HepG2 (cell line): ENCODE data around the gene ANXA9. TPM values are rescaled to one million over a fixed set of nuclear protein-coding genes. Genes with fewer than 3 reads are reported as not detected.
A peak's percentile ranks its signal among the peaks of the same experiment; 100 is the strongest.

Source experiments
- ATAC-seq: fragments of 200-7000 bp; cut with Tn5 transposase; 3 replicates; pipeline ENCODE4 v1.9.1; 2020; ENCODE audit warnings: mild to moderate bottlenecking, moderate library complexity
- BruUV-seq: library from RNA; stranded (reverse); fragments of 400-500 nt; replicated peaks from 2 replicates; lab custom pipeline; 2021; lab: Mats Ljungman, UMichigan
- CTCF ChIA-PET: fragments of 300-600 bp; formaldehyde crosslinking; extraction: SDS; loops from one replicate; lab custom pipeline; 2021; ENCODE audit warnings: low total read pairs, inconsistent platforms, low intra/inter-chr PET ratio; lab: Yijun Ruan, JAX
- POLR2A ChIA-PET: fragments of 350-600 bp; sonication (Branson Sonifier 250); formaldehyde crosslinking; loops from one replicate; lab custom pipeline; 2020; ENCODE audit warnings: antibody characterized with exemption, inconsistent platforms; lab: Yijun Ruan, JAX
- DNase-seq: peaks from one replicate; pipeline ENCODE4 v3.0.0-alpha.2; 2015; ENCODE audit warnings: low spot score
- FAIRE-seq: peaks from 3 replicates; lab custom pipeline; 2011; peaks lifted over from hg19 to GRCh38; lab: Jason Lieb, UNC
- H2AFZ ChIP-seq: one replicate; pipeline ENCODE4 v1.6.1; 2011; ENCODE audit warnings: low read length, inconsistent platforms
- H3K27ac ChIP-seq: fragments of 300-600 bp; 3 replicates; pipeline ENCODE4 v1.8.0; 2011; ENCODE audit warnings: mixed run types, mild to moderate bottlenecking, mixed read lengths, low read length, inconsistent platforms; ENCODE audit not compliant: insufficient read depth; ENCODE audit errors: extremely low read length
- H3K27me3 ChIP-seq, 2 experiments: fragments of 200-600 bp in 1 of 2; 2 replicates in 1 of 2; 3 replicates in 1 of 2; pipeline versions ENCODE4 v1.6.0 to v1.8.0; 2011; ENCODE audit warnings: low read length in 2 of 2, mild to moderate bottlenecking in 2 of 2, moderate library complexity in 2 of 2, inconsistent platforms in 1 of 2; ENCODE audit not compliant: insufficient read depth in 2 of 2, control insufficient read depth in 1 of 2
- H3K36me3 ChIP-seq, 2 experiments: fragments of 200-600 bp in 1 of 2; replicated peaks in 1 of 2; 2 replicates in 1 of 2; 3 replicates in 1 of 2; pipeline versions ENCODE4 v1.5.1 to v1.8.0; 2011; ENCODE audit warnings: low read length in 2 of 2, inconsistent platforms in 1 of 2; ENCODE audit not compliant: insufficient read depth in 2 of 2, control insufficient read depth in 1 of 2
- H3K4me1 ChIP-seq: 2 replicates; pipeline ENCODE4 v1.5.1; 2012; ENCODE audit warnings: low read length, inconsistent platforms; ENCODE audit not compliant: insufficient read depth
- H3K4me2 ChIP-seq: 2 replicates; pipeline ENCODE4 v1.6.0; 2011; ENCODE audit warnings: low read depth, low read length, inconsistent platforms
- H3K4me3 ChIP-seq, 3 experiments: fragments of 200-600 bp in 1 of 3; sonication (generic), shearing (Covaris generic) in 1 of 3; replicated peaks in 1 of 3; 2 replicates each; pipeline ENCODE4 v1.5.1; 2011 to 2016; ENCODE audit warnings: low read length in 3 of 3, inconsistent platforms in 2 of 3, low read depth in 2 of 3, mild to moderate bottlenecking in 2 of 3, control low read depth in 1 of 3, mixed read lengths in 1 of 3; ENCODE audit not compliant: insufficient read depth in 1 of 3
- H3K79me2 ChIP-seq: one replicate; pipeline ENCODE4 v1.6.1; 2011; ENCODE audit warnings: low read length, inconsistent platforms; ENCODE audit not compliant: insufficient read depth
- H3K9ac ChIP-seq: 2 replicates; pipeline ENCODE4 v1.6.0; 2011; ENCODE audit warnings: mild to moderate bottlenecking, low read depth, low read length, inconsistent platforms; ENCODE audit not compliant: insufficient read depth
- H3K9me3 ChIP-seq: 2 replicates; pipeline ENCODE4 v1.5.1; 2012; ENCODE audit warnings: mild to moderate bottlenecking, low read length
- H4K20me1 ChIP-seq: 2 replicates; pipeline ENCODE4 v1.6.0; 2011; ENCODE audit warnings: inconsistent platforms, mild to moderate bottlenecking, low read length, moderate library complexity; ENCODE audit not compliant: insufficient read depth
- ATF1 ChIP-seq: IDR thresholded peaks from 2 replicates; pipeline ENCODE4 v1.6.1; 2016; ENCODE audit warnings: mild to moderate bottlenecking, control low read depth
- ATF2 ChIP-seq: sonication (generic); formaldehyde crosslinking; IDR thresholded peaks from 2 replicates; pipeline ENCODE4 v1.4.0; 2020; ENCODE audit warnings: missing genetic modification reagents
- CREBL2 ChIP-seq: sonication (generic); formaldehyde crosslinking; IDR thresholded peaks from 2 replicates; pipeline ENCODE4 v1.8.1; 2023; ENCODE audit warnings: missing genetic modification reagents, mild to moderate bottlenecking, borderline replicate concordance
- FOXO1 ChIP-seq: sonication (generic); formaldehyde crosslinking; IDR thresholded peaks from 2 replicates; pipeline ENCODE4 v1.4.0; 2020; ENCODE audit warnings: missing genetic modification reagents
- GMEB1 ChIP-seq: sonication (generic); formaldehyde crosslinking; IDR thresholded peaks from 2 replicates; pipeline ENCODE4 v1.5.1; 2020; ENCODE audit warnings: missing genetic modification reagents, mild to moderate bottlenecking, borderline replicate concordance
- KDM5B ChIP-seq: sonication (generic); formaldehyde crosslinking; IDR thresholded peaks from 2 replicates; pipeline ENCODE4 v1.4.0; 2020; ENCODE audit warnings: missing genetic modification reagents, mild to moderate bottlenecking, borderline replicate concordance
- KLF11 ChIP-seq: IDR thresholded peaks from 2 replicates; pipeline ENCODE4 v1.6.1; 2016; ENCODE audit warnings: missing compliant biosample characterization
- NCOA2 ChIP-seq: sonication (generic); formaldehyde crosslinking; IDR thresholded peaks from 2 replicates; pipeline ENCODE4 v1.8.0; 2022; ENCODE audit warnings: inconsistent platforms
- RARA ChIP-seq: IDR thresholded peaks from 2 replicates; pipeline ENCODE4 v1.6.1; 2016; ENCODE audit warnings: missing genetic modification reagents, missing compliant biosample characterization
- SMYD3 ChIP-seq: sonication (generic); formaldehyde crosslinking; IDR thresholded peaks from 2 replicates; pipeline ENCODE4 v1.8.1; 2023; ENCODE audit warnings: mild to moderate bottlenecking, missing genetic modification reagents
- STAT6 ChIP-seq: sonication (generic); formaldehyde crosslinking; IDR thresholded peaks from 2 replicates; pipeline ENCODE4 v1.4.0; 2020; ENCODE audit warnings: missing genetic modification reagents, mild to moderate bottlenecking, borderline replicate concordance
- ZKSCAN1 ChIP-seq: fragments of 150-350 bp; IDR thresholded peaks from 2 replicates; pipeline ENCODE4 v1.6.1; 2014; ENCODE audit warnings: low read length
- ZNF331 ChIP-seq: sonication (generic); formaldehyde crosslinking; IDR thresholded peaks from 2 replicates; pipeline ENCODE4 v1.4.0; 2020; ENCODE audit warnings: missing genetic modification reagents
- ZNF564 ChIP-seq: sonication (generic); formaldehyde crosslinking; IDR thresholded peaks from 2 replicates; pipeline ENCODE4 v1.8.1; 2023; ENCODE audit warnings: mild to moderate bottlenecking, missing genetic modification reagents
- ZNF644 ChIP-seq: IDR thresholded peaks from 2 replicates; pipeline ENCODE4 v1.6.1; 2016; ENCODE audit warnings: low read depth
- ZNF772 ChIP-seq: sonication (generic); formaldehyde crosslinking; IDR thresholded peaks from 2 replicates; pipeline ENCODE4 v1.5.0; 2020; ENCODE audit warnings: mild to moderate bottlenecking, missing genetic modification reagents
- ZNF891 ChIP-seq: sonication (generic); formaldehyde crosslinking; IDR thresholded peaks from 2 replicates; pipeline ENCODE4 v1.5.0; 2020; ENCODE audit warnings: mild to moderate bottlenecking, missing genetic modification reagents
- ZSCAN22 ChIP-seq: sonication (generic); formaldehyde crosslinking; IDR thresholded peaks from 2 replicates; pipeline ENCODE4 v1.4.0; 2020; ENCODE audit warnings: mild to moderate bottlenecking, missing genetic modification reagents
- WGBS: methylation state at CpG from one replicate; pipeline ENCODE4 v1.1.6; 2017; ENCODE audit warnings: low lambda C conversion rate; 5-methylcytosine and 5-hydroxymethylcytosine counted together
- in situ Hi-C: cut with HindIII; loops from 2 replicates; pipeline ENCODE4 v1.10.0; 2017; ENCODE audit warnings: low pct_unique_long_range_greater_than_20kb; ENCODE audit not compliant: extremely low pct_ligation_motif_present
- intact Hi-C: fragments of 100-400 bp; cut with micrococcal nuclease; formaldehyde crosslinking; loops from one replicate; pipeline ENCODE4 v1.10.0; 2022; ENCODE audit not compliant: unreplicated experiment
- polyA plus RNA-seq, 8 experiments: library from polyadenylated mRNA; depleted of rRNA in 3 of 8; stranded (reverse) in 7 of 8; unstranded in 1 of 8; fragments of >200 nt; fragmentation: Illumina TruSeq in 4 of 8; extraction: Trizol in 4 of 8; gene quantifications; 2 replicates each; pipeline versions ENCODE4 v1.2.1 to v1.2.3, GENCODE V29; 2011 to 2016; ENCODE audit warnings: low read depth in 4 of 8, missing spikeins in 1 of 8, mixed read lengths in 1 of 8; ENCODE audit not compliant: insufficient read depth in 1 of 8
- total RNA-seq, 5 experiments: library from RNA; depleted of rRNA; stranded (reverse); fragments of >200 nt; fragmentation: Illumina TruSeq; extraction: Trizol; gene quantifications; 2 replicates each; pipeline ENCODE4 v1.2.3, GENCODE V29; 2016; ENCODE audit warnings: low read depth in 1 of 5

ANXA9 gene
- total and polyA plus RNA-seq, 2 of the 13 experiments (the other 11 are each of a cell fraction or from before 2014, with no cell fraction given) = 13.3 to 23.9 TPM

- H2AFZ ChIP-seq = peak within 1 kb of the TSS; percentile 35
- no peaks in the 10 kb centered on the region for H3K36me3 ChIP-seq
- H3K27ac ChIP-seq = peak within 1 kb of the TSS; percentile 100
- intact Hi-C loops = loop anchor here (5.0 kb wide), 2 partner anchors 36 to 39 kb away; partner anchors contain the start of genes C1orf56 and CERS2
- ATAC-seq (peak; percentile 55), DNase-seq (peak; percentile 95), FAIRE-seq (peak; percentile 60)
- no peaks in the 10 kb centered on the region for H4K20me1 ChIP-seq
- peak within 1 kb of the TSS; percentile 99 for H3K4me2 ChIP-seq
- H3K27me3 ChIP-seq = no peaks in the 10 kb centered on the region; a peak in 1 of 5 replicates
- H3K4me3 ChIP-seq = peak within 1 kb of the TSS; percentile 66 to 99 (median 91)
- H3K79me2 ChIP-seq = peaks cover 34% of the 10 kb centered on the region
- H3K9me3 ChIP-seq = no peaks in the 10 kb centered on the region
- ChIA-PET POLR2A (interaction anchor here (0.5 kb wide), 1 partner anchor 211 kb away, joined by 3 read pairs; no protein-coding TSS in a partner anchor), CTCF (interaction anchor here (0.9 to 1.4 kb wide), 2 partner anchors 28 to 29 kb away, joined by 3 read pairs; no protein-coding TSS in a partner anchor)
- in situ Hi-C loops = no loop called here
- no TSS peak for BruUV-seq
- peaks cover 77% of the 10 kb centered on the region for H3K4me1 ChIP-seq
- H3K9ac ChIP-seq = peak within 1 kb of the TSS; percentile 98
- WGBS = under 1% methylated on average over 41 of the region's 69 CpGs
- no peak; the same call in 1 of the 2 replicates for TF ChIP-seq KDM5B (CRISPR knock-in tag)
- TF ChIP-seq ZKSCAN1 = no peak
- TF ChIP-seq NCOA2 (CRISPR knock-in tag) = no peak
- peak; percentile 78 for TF ChIP-seq ATF1
- TF ChIP-seq STAT6 = 0 out of 2 replicates have a peak, but pooled peaks have one; percentile 78
- peak; percentile 56; the same call in 1 of the 2 replicates for TF ChIP-seq ZNF772 (CRISPR knock-in tag)
- TF ChIP-seq KLF11 (CRISPR knock-in tag) = no peak
- no peak for TF ChIP-seq ZSCAN22 (CRISPR knock-in tag)
- peak; percentile 93 for TF ChIP-seq GMEB1 (CRISPR knock-in tag)
- 0 out of 2 replicates have a peak, but pooled peaks have one; percentile 48 for TF ChIP-seq CREBL2
- TF ChIP-seq ATF2 = 0 out of 2 replicates have a peak, but pooled peaks have one; percentile 10
- TF ChIP-seq SMYD3 (CRISPR knock-in tag) = no peak
- TF ChIP-seq ZNF891 (CRISPR knock-in tag) = peak; percentile 80; the same call in 1 of the 2 replicates
- TF ChIP-seq ZNF564 (CRISPR knock-in tag) = peak; percentile 27; the same call in 1 of the 2 replicates
- TF ChIP-seq ZNF331 (CRISPR knock-in tag) = no peak
- TF ChIP-seq ZNF644 (CRISPR knock-in tag) = 0 out of 2 replicates have a peak, but pooled peaks have one; percentile 20
- peak; percentile 14; the same call in 1 of the 2 replicates for TF ChIP-seq FOXO1 (CRISPR knock-in tag)
- TF ChIP-seq RARA = peak; percentile 94
These were observed 26.4 kb downstream of the ANXA9 start, which contains the start of gene PRUNE1 for GRCh38 chr1:151008244-151009205. TSS of gene PRUNE1 (plus strand) at chr1:151008449. CDS start at chr1:151008633, 184 bp downstream.
